GM11168 (cell line): ENCODE results near the gene TRDN.

Experiments
- in situ Hi-C: fragments of 300-500 bp; cut with MboI; formaldehyde crosslinking; loops from one replicate; pipeline ENCODE4 v1.12.0; 2022; ENCODE audit warnings: low sequenced_read_pairs; ENCODE audit not compliant: unreplicated experiment

TRDN gene

GRCh38 chr6:123427008-123427407 is 209.7 kb downstream of the TRDN start:
- in situ Hi-C loops = no loop called here

- in situ Hi-C loops = loop anchor here (25.0 kb wide), 1 partner anchor 289 kb away; no protein-coding TSS in a partner anchor
Observed at GRCh38 chr6:123423130-123423529, 213.6 kb downstream of the TRDN start.

GRCh38 chr6:123420512-123420911 is 216.2 kb downstream of the TRDN start:
- in situ Hi-C loops = loop anchor here (25.0 kb wide), 1 partner anchor 292 kb away; no protein-coding TSS in a partner anchor

- in situ Hi-C loops = loop anchor here (25.0 kb wide), 1 partner anchor 294 kb away; no protein-coding TSS in a partner anchor
Observed at GRCh38 chr6:123418071-123418470, 218.7 kb downstream of the TRDN start.

GRCh38 chr6:123417535-123417934 is 219.2 kb downstream of the TRDN start:
- in situ Hi-C loops = loop anchor here (25.0 kb wide), 1 partner anchor 295 kb away; no protein-coding TSS in a partner anchor

GRCh38 chr6:123415844-123416468 is 220.8 kb downstream of the TRDN start:
- in situ Hi-C loops = loop anchor here (25.0 kb wide), 1 partner anchor 296 kb away; no protein-coding TSS in a partner anchor

- in situ Hi-C loops = loop anchor here (25.0 kb wide), 1 partner anchor 307 kb away; no protein-coding TSS in a partner anchor
Observed at GRCh38 chr6:123404975-123405374, 231.8 kb downstream of the TRDN start.

- in situ Hi-C loops = loop anchor here (25.0 kb wide), 1 partner anchor 310 kb away; no protein-coding TSS in a partner anchor
Observed at GRCh38 chr6:123402052-123402451, 234.7 kb downstream of the TRDN start.

GRCh38 chr6:123398072-123398471 is 238.7 kb downstream of the TRDN start:
- in situ Hi-C loops = no loop called here

GRCh38 chr6:123393331-123393730 is 243.4 kb downstream of the TRDN start:
- in situ Hi-C loops = no loop called here

- in situ Hi-C loops = no loop called here
Observed at GRCh38 chr6:123383718-123384117, 253.0 kb downstream of the TRDN start.

- in situ Hi-C loops = no loop called here
Observed at GRCh38 chr6:123380257-123380656, 256.5 kb downstream of the TRDN start.

GRCh38 chr6:123372737-123373136 is 264.0 kb downstream of the TRDN start:
- in situ Hi-C loops = no loop called here

- in situ Hi-C loops = no loop called here
Observed at GRCh38 chr6:123363912-123364311, 272.8 kb downstream of the TRDN start.

- in situ Hi-C loops = no loop called here
Observed at GRCh38 chr6:123360359-123360758, 276.4 kb downstream of the TRDN start.

GRCh38 chr6:123352705-123353104 is 284.0 kb downstream of the TRDN start:
- in situ Hi-C loops = no loop called here

GRCh38 chr6:123352279-123352678 is 284.5 kb downstream of the TRDN start:
- in situ Hi-C loops = no loop called here

- in situ Hi-C loops = no loop called here
Observed at GRCh38 chr6:123343836-123344235, 292.9 kb downstream of the TRDN start.

GRCh38 chr6:123338394-123338793 is 298.4 kb downstream of the TRDN start:
- in situ Hi-C loops = no loop called here

- in situ Hi-C loops = no loop called here
Observed at GRCh38 chr6:123333000-123333756, 303.6 kb downstream of the TRDN start.

GRCh38 chr6:123332070-123332469 is 304.7 kb downstream of the TRDN start:
- in situ Hi-C loops = no loop called here
